ENCODE measurements around the gene NDUFAF8. TPM values are rescaled to one million over a fixed set of nuclear protein-coding genes. Genes with fewer than 3 reads are reported as not detected.

Gene NDUFAF8
- 10 to 100 TPM; 23.2 to 29.9 TPM for total RNA-seq
- long read RNA-seq, transcript NDUFAF8-201 (3 exons, 615 nt), result major isoform, 8 of 10 reads
- long read RNA-seq, partial matches to known transcripts, result 1 of 10 reads
- long read RNA-seq, other reads (novel, unspliced or antisense), result 1 of 10 reads

- DNase-seq, result peak; percentile 94 to 98
- intact Hi-C loops (cut with DNase I, micrococcal nuclease), result no loop called here
- ATAC-seq, result peak; percentile 92
Measured at GRCh38 chr17:81238815-81239713, at the start of gene NDUFAF8, which contains the start of gene TEPSIN. NDUFAF8 (plus strand) TSS chr17:81239318; CDS start chr17:81239364, 46 bp downstream. TEPSIN (minus strand) TSS chr17:81239055; CDS start chr17:81239033, 22 bp downstream.

- ATAC-seq (no peak), DNase-seq (no peak)
- intact Hi-C loops (cut with DNase I, micrococcal nuclease), result no loop called here
Measured at GRCh38 chr17:81189670-81190530, 49.2 kb upstream of the NDUFAF8 start.

GRCh38 chr17:81190591-81190990, 48.5 kb upstream of the NDUFAF8 start:
- DNase-seq, result no peak
- intact Hi-C loops (cut with DNase I, micrococcal nuclease), result no loop called here

DNA sequence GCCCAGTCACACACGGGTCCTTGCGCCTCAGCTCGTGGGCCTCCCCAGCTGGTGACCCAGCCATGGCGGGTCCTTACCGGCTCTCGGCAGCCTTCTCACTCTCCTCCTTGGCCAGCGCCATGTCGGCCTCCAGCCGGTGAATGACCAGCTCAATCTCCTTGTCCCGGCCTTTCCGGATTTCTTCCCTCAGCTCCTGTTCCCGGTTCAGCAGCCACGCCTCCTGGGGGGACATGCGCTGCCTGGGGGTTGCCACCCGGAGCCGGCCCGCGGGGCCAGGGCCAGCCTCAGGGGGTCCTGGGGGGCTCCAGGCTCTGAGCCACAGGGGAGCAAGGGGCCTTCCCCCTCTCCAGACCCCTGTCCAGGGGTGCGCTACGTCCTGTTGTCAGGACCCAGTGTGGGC, 48.0 kb upstream of the NDUFAF8 start:
- DNase-seq (no peak), ATAC-seq (no peak)
- intact Hi-C loops (cut with DNase I, micrococcal nuclease), result no loop called here

More at GRCh38 chr17:81190591-81190990, 48.5 kb upstream of the NDUFAF8 start:
- ATAC-seq, result no peak

DNA sequence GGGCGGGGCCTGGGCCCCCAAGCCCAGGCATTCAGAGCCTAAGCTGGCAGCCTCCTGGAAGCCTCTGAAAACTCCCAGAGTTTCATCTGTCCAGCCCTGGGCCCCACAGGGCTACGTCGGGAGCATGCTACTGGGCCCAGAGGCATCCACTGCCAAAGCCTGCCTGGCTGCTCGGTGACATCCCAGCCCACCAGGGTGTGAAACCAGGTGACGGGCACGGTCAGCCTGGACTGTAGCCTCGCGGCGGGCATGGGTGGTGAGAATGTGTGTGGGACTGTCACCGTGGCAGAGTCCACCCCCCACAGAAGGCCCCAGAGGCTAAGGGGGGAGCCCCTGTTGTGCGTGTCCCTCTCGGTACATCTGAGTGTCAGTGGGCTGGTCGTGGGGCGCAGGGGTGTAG, 47.5 kb upstream of the NDUFAF8 start:
- intact Hi-C loops (cut with DNase I, micrococcal nuclease), result no loop called here
- DNase-seq, result no peak
- no peak for ATAC-seq

- intact Hi-C loops (cut with DNase I, micrococcal nuclease), result no loop called here
- ATAC-seq, result no peak
- no peak for DNase-seq
Measured at GRCh38 chr17:81192386-81193050, 46.6 kb upstream of the NDUFAF8 start.

- DNase-seq (no peak), ATAC-seq (no peak)
- intact Hi-C loops (cut with DNase I, micrococcal nuclease), result no loop called here
Measured at GRCh38 chr17:81193051-81193410, 46.1 kb upstream of the NDUFAF8 start.

DNA sequence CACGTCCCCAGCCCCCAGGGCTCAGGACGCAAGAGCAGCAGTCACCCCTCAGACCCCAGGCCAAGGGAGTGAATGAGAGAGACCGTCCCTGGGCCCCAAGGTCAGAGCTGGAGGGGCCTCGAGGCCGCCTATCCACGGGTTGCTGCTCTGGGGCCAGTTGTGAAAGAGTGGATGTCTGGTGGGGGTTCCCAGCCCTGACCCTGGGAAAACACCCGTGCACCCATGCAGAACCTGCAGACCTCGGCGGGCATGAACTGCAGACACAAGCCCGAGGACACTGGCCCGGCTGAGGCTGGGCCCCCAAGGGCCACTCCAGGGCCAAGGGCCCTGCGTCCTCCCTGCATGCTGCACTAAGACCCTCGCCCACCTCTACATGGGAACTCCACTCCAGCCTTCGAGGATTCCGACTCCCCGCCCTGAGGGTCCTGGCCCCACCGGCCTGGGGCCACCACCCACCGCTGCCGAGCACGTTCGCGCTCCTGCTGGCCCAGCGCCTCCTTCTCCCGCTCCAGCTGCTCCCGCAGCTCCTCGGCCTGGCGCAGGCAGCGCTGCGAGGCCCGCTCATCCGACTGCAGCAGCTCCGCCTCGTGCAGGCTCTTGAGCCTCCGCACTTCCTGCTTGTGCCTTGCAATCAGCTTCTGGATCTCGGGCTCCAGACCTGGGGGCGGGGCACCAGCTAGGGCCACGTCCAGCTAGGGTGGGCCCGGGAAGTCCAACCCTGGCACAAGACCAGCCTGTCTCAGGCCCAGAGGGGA, 45.5 kb upstream of the NDUFAF8 start:
- intact Hi-C loops (cut with DNase I, micrococcal nuclease), result no loop called here
- DNase-seq (no peak), ATAC-seq (no peak)

DNA sequence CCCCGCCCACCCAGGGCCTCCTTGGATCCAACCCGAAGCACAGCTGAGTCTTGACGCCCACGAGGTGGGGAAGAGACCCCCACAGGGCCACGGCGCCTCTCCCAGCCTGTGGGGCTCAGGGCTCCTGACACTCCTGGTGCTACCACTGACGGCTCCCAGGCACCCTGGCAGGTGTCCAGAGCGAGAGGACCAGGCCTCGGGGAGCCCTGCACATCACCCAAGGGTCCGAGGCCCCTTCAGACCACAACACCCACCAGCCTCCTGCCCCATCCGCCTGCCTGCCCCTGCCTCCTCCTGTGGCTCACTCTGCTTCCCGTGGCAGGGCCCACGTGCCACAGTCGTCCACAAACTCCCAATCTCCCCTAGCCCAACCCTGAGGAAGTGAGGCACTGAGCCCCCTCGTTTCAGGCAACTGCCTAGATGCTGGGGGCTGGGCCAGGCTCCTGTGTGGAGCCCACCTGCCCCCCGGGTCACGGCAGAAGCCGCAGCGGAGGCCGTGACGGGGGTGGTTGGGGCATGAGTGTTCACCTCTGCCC, 44.8 kb upstream of the NDUFAF8 start:
- DNase-seq (no peak), ATAC-seq (no peak)
- intact Hi-C loops (cut with DNase I, micrococcal nuclease), result no loop called here

- intact Hi-C loops (cut with DNase I, micrococcal nuclease), result no loop called here
- DNase-seq (no peak), ATAC-seq (no peak)
Measured at GRCh38 chr17:81194941-81195901, 43.9 kb upstream of the NDUFAF8 start.

DNA sequence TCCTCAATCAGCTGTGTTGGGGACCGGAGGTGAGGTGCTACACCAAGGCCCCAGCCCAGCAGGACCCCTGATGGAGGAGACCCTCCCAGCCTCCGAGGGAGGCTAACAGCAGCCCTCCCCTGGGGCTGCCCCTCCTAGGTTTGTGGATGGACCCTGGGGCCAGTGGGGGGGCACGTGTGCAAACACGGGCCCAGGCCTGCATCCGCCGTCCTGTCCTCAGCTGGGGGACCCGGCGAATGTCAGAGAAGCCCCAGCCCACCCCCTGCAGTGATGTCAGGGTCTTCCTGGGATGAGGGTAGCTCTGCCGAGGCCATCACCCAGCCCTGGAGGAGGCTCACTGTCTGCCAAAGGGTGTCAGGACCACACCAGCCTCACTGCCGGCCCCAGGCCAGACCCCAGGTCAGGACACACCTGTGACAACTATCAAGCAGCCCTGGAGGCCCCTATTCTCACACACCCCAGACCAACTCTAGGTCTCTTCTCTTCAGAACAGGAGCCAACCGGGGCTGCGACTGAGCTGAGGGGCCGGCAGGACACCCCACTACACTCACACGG, 43.1 kb upstream of the NDUFAF8 start:
- intact Hi-C loops (cut with DNase I, micrococcal nuclease), result no loop called here
- no peak for DNase-seq
- no peak for ATAC-seq

DNA sequence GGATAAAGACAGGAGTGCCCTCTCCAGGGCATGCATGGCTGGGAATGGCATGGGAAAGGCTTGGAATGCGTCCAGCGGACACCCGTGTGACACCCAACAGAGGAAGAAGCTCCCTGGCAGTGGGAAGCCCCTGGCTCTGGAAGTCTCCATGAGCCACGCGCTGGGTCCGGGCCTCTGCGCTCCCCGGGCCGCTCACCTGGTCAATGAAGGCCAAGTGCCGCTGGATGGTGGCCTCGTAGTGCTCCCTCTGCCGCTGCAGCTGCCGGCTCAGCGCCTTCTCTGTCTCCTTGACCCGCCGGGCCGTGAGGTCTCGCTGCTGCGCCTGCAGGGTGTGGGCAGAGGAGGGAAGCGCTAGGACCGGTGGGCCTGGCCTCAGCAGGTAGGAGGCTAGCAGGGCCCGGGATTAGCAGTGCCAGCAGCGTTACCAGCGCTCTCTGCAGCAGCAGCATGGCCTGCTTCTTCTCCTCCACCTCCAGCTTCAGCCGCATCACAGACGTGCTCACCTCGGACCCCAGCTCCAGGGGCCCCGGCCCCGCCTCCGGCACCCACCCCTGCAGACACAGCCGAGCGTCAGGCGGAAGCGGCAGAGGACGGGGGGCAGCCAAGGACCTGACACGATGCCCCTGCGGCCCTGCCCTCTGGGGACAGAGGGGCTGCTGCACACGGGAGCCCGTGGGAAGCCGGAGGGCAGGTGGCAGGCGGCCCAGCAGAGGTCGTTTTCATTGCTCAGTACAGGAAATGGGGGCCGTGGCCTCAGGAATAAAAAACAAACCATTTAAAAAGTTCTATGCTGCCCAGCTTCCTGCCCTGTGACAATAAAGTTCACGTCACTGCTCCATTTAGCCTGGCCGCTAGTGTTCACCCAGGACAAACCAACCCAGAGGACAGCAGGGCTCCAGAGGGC, 42.4 kb upstream of the NDUFAF8 start:
- ATAC-seq (no peak), DNase-seq (no peak)
- intact Hi-C loops (cut with DNase I, micrococcal nuclease), result no loop called here

GRCh38 chr17:81197409-81197795, 41.7 kb upstream of the NDUFAF8 start:
- ATAC-seq, result no peak
- DNase-seq, result no peak
- intact Hi-C loops (cut with DNase I, micrococcal nuclease), result no loop called here

DNA sequence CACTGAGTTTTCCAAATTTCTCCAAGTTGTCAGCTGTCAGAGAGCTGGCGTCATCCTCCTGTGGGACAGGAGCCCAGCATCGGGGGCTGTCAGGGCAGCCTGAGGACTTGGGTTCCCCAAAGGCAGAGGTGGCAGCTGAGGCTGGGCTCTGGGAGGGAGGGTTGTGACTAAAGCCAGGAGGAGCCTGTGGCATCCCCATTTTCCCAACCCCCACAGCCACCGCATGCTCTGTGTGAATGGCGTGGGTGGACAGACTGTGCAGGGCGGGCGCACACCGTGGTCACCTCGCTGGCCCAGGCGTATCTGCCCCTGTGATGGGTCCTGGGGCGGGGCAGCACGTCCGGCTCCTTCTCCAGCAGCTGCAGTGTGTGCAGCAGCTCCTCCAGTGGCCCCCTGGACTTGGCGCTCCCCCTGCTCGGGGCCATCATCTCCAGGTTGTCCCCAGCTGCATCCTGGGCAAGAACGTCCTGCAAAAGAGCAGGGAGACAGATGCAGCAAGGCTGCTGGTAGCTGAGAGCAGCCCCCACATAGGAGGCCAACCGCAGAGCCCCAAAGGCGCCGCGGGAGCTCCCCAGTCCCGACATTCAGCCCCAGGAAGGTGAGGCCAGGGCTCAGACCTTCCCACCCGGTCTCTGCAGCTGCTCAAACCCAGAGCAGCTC, 41.2 kb upstream of the NDUFAF8 start:
- intact Hi-C loops (cut with DNase I, micrococcal nuclease), result no loop called here
- DNase-seq (no peak), ATAC-seq (no peak)

DNA sequence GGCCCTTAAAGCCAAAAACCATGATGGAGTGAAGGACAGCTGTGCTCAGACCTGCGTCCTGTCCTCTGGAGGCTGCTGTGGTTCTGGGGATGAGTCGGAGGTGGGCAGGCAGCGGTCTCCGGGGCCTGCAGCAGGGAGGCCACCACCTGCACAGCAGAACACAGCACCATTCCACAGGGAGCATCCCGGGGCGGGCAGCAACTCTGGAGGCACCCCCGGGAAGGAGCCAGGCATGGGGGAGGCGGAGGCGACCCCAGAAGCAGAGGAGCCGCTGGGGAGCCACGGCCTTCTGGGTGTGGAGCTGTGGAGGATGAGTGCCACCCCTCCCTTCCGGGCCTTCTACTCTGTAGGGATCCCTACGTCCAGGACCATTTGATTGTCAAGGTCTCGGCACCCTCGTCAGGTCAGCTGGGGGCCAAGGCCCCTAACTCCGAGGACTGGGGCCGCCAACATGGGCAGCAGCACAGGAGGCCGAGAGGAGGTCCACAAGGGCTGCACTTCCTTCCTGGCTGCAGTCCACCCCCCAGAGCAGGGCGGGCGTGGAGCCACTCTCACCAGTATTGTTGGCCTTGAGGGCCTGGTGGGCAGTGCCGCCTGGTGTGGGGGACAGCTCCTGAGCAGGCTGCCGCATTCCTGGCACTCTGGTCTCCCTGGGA, 40.2 kb upstream of the NDUFAF8 start:
- intact Hi-C loops (cut with DNase I, micrococcal nuclease), result no loop called here
- ATAC-seq, result no peak

More for the DNA sequence above, 40.2 kb upstream of the NDUFAF8 start:
- DNase-seq, result no peak
